K562 (cell line): ENCODE measurements around the gene STARD3NL.

ENCODE experiments used
- CHD2 ChIP-seq: IDR thresholded peaks from 2 replicates; pipeline ENCODE4 v1.6.1; 2011; ENCODE audit warnings: low read depth, low read length
- EGR1 ChIP-seq: fragments of 450-650 bp; conservative IDR thresholded peaks from 2 replicates; pipeline ENCODE4 v1.6.1; 2017; ENCODE audit warnings: mild to moderate bottlenecking
- KLF16 ChIP-seq: IDR thresholded peaks from 2 replicates; pipeline ENCODE4 v1.6.1; 2016; ENCODE audit warnings: antibody characterized with exemption
- MAFK ChIP-seq: IDR thresholded peaks from 2 replicates; pipeline ENCODE4 v1.6.1; 2011; ENCODE audit warnings: low read length, improper control_type of control experiment
- ZNF184 ChIP-seq: sonication (generic); formaldehyde crosslinking; IDR thresholded peaks from 2 replicates; pipeline ENCODE4 v1.5.0; 2020; ENCODE audit warnings: missing genetic modification reagents
- TF ChIP-seq, protein P1 (sequence below), 3 experiments: IDR thresholded peaks in 2 of 3; conservative IDR thresholded peaks in 1 of 3; 2 replicates each; pipeline ENCODE4 v1.5.1; 2011 to 2012; ENCODE audit warnings: low read length in 3 of 3, mild to moderate bottlenecking in 3 of 3, control low read depth in 2 of 3, improper control_type of control experiment in 1 of 3, inconsistent platforms in 1 of 3, low read depth in 1 of 3, mixed read lengths in 1 of 3, moderate library complexity in 1 of 3; ENCODE audit not compliant: insufficient read depth in 2 of 3
- TF ChIP-seq, protein P2 (sequence below): sonication (generic); formaldehyde crosslinking; IDR thresholded peaks from 2 replicates; pipeline ENCODE4 v1.8.1; 2022; ENCODE audit warnings: missing genetic modification reagents

DNA sequence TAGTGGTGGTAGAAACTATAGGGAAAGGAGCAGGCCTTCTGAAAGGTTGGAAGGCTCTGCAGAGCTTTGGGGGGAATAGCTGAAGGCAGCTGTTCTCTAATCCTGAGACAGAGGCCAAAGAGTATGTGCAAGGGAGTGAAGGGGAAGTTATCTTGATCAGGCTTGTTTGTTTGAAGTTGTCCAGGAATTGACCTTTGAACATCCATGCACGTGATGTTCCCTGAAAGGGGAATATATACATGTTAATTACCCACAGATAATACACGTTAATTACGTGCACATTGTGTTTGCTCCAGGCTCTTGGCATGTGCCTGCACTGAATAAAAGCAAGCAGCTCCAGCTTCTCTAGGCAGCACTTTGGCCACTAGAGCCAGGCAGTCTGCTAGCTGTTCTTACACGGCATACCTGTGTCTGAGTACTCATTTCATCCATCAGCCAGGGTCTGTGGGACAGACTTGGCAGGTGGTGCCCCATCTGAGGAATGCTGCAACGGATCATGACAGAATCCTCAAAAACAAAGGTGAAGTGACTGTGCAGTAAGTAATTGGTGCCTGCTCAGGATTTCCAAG, 18.0 kb upstream of the STARD3NL start:
- TF ChIP-seq, protein P1, sequence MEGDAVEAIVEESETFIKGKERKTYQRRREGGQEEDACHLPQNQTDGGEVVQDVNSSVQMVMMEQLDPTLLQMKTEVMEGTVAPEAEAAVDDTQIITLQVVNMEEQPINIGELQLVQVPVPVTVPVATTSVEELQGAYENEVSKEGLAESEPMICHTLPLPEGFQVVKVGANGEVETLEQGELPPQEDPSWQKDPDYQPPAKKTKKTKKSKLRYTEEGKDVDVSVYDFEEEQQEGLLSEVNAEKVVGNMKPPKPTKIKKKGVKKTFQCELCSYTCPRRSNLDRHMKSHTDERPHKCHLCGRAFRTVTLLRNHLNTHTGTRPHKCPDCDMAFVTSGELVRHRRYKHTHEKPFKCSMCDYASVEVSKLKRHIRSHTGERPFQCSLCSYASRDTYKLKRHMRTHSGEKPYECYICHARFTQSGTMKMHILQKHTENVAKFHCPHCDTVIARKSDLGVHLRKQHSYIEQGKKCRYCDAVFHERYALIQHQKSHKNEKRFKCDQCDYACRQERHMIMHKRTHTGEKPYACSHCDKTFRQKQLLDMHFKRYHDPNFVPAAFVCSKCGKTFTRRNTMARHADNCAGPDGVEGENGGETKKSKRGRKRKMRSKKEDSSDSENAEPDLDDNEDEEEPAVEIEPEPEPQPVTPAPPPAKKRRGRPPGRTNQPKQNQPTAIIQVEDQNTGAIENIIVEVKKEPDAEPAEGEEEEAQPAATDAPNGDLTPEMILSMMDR (IDR thresholded peaks at IDR 0.05 in 2 of 3, conservative IDR thresholded peaks at IDR 0.05 in 1 of 3; ENCODE audit: insufficient read depth in 2 of 3, low read depth in 1 of 3, low read length in 3 of 3) = no peak
- TF ChIP-seq KLF16 = no peak
- no peak for TF ChIP-seq EGR1
- no peak for TF ChIP-seq CHD2
- TF ChIP-seq ZNF184 (CRISPR knock-in tag) = no peak
- no peak for TF ChIP-seq MAFK
- TF ChIP-seq, protein P2, sequence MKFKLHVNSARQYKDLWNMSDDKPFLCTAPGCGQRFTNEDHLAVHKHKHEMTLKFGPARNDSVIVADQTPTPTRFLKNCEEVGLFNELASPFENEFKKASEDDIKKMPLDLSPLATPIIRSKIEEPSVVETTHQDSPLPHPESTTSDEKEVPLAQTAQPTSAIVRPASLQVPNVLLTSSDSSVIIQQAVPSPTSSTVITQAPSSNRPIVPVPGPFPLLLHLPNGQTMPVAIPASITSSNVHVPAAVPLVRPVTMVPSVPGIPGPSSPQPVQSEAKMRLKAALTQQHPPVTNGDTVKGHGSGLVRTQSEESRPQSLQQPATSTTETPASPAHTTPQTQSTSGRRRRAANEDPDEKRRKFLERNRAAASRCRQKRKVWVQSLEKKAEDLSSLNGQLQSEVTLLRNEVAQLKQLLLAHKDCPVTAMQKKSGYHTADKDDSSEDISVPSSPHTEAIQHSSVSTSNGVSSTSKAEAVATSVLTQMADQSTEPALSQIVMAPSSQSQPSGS = no peak
